A673 (cell line): ENCODE results near the gene MAP3K1.

Experiments
- EZH2 ChIP-seq: fragments of 200-600 bp; sonication (generic); IDR thresholded peaks from 2 replicates; pipeline ENCODE4 v1.6.1; 2017; ENCODE audit warnings: borderline replicate concordance, low read depth, mild to moderate bottlenecking, mixed read lengths, antibody characterized with exemption, low read length; ENCODE audit not compliant: poor library complexity, severe bottlenecking
- TF ChIP-seq, protein P1 (sequence below): fragments of 300-800, 200-600 bp; sonication (generic); conservative IDR thresholded peaks from 2 replicates; pipeline ENCODE4 v1.5.1; 2017; ENCODE audit warnings: low read depth, mild to moderate bottlenecking, antibody characterized with exemption, low read length, moderate library complexity, mixed read lengths

DNA sequence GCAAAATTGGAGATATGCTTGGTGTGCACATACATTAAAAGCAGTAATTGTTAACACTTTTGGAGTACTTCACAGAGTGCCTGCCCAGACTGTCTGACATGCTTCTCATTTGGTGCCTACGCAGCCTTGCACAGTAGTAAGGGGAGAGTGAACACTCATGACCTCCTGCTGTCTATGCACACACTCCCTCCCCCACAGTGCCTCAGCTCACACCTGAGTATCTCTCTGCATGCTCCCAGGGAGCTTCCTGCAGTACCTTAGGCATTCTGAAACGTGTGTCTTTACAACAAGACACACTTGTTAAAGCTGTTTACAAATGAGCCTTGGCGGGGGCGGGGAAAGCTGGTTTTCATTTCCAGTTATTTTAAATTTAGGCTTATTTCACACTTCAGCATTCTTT lies 18.0 kb downstream of the MAP3K1 start:
- TF ChIP-seq, protein P1, sequence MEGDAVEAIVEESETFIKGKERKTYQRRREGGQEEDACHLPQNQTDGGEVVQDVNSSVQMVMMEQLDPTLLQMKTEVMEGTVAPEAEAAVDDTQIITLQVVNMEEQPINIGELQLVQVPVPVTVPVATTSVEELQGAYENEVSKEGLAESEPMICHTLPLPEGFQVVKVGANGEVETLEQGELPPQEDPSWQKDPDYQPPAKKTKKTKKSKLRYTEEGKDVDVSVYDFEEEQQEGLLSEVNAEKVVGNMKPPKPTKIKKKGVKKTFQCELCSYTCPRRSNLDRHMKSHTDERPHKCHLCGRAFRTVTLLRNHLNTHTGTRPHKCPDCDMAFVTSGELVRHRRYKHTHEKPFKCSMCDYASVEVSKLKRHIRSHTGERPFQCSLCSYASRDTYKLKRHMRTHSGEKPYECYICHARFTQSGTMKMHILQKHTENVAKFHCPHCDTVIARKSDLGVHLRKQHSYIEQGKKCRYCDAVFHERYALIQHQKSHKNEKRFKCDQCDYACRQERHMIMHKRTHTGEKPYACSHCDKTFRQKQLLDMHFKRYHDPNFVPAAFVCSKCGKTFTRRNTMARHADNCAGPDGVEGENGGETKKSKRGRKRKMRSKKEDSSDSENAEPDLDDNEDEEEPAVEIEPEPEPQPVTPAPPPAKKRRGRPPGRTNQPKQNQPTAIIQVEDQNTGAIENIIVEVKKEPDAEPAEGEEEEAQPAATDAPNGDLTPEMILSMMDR: no peak
- TF ChIP-seq EZH2: no peak
